Astrocyte (in vitro differentiated cells and primary cell): ENCODE results near the gene GPRASP3.

Experiments
- EZH2 ChIP-seq: IDR thresholded peaks from 2 replicates; pipeline ENCODE4 v1.6.1; 2012; ENCODE audit warnings: mild to moderate bottlenecking, low read length, inconsistent platforms; ENCODE audit not compliant: insufficient read depth
- TF ChIP-seq, protein P1 (sequence below): IDR thresholded peaks from 2 replicates; pipeline ENCODE4 v1.5.1; 2011; ENCODE audit warnings: low read depth, mild to moderate bottlenecking, inconsistent platforms, low read length, moderate library complexity; ENCODE audit not compliant: insufficient read depth

DNA sequence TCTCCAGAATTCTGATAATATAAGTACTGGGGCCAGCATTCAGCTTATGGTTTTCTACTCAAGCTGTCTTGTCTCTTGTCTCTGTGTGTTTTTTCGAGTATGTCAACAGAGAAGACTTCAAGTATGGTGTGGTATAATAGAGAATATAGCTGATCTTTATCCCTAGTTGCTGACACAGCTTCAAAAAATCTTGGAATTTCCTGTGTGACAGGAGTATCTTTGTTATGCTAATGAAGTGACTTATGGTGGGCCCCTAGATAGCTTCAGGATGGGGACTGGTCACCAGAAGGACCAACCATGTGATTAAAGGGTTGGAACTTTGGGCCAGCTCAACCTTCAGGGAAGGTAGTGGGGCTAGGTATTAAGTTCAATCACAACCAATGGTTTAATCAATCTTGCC lies 2.9 kb downstream of the GPRASP3 start:
- TF ChIP-seq, protein P1, sequence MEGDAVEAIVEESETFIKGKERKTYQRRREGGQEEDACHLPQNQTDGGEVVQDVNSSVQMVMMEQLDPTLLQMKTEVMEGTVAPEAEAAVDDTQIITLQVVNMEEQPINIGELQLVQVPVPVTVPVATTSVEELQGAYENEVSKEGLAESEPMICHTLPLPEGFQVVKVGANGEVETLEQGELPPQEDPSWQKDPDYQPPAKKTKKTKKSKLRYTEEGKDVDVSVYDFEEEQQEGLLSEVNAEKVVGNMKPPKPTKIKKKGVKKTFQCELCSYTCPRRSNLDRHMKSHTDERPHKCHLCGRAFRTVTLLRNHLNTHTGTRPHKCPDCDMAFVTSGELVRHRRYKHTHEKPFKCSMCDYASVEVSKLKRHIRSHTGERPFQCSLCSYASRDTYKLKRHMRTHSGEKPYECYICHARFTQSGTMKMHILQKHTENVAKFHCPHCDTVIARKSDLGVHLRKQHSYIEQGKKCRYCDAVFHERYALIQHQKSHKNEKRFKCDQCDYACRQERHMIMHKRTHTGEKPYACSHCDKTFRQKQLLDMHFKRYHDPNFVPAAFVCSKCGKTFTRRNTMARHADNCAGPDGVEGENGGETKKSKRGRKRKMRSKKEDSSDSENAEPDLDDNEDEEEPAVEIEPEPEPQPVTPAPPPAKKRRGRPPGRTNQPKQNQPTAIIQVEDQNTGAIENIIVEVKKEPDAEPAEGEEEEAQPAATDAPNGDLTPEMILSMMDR = no peak
- no peak for TF ChIP-seq EZH2
